Endodermal cell (in vitro differentiated cells): ENCODE data around the gene OBSCN. TPM values are rescaled to one million over a fixed set of nuclear protein-coding genes. Genes with fewer than 3 reads are reported as not detected.

ENCODE experiments used
- DNase-seq: peaks from one replicate; pipeline ENCODE4 v3.0.0-alpha.2; 2017
- H3K27ac ChIP-seq: 2 replicates; pipeline ENCODE4 v1.5.1; 2013; ENCODE audit warnings: mild to moderate bottlenecking, low read depth, low read length, moderate library complexity
- H3K27me3 ChIP-seq: 2 replicates; pipeline ENCODE4 v1.6.1; 2013; ENCODE audit warnings: mild to moderate bottlenecking, low read length, moderate library complexity; ENCODE audit not compliant: insufficient read depth, control insufficient read depth, poor library complexity, severe bottlenecking
- H3K36me3 ChIP-seq: 2 replicates; pipeline ENCODE4 v1.7.0; 2013; ENCODE audit warnings: mild to moderate bottlenecking, low read length, moderate library complexity; ENCODE audit not compliant: control insufficient read depth, insufficient read depth
- H3K4me1 ChIP-seq: one replicate; pipeline ENCODE4 v1.7.0; 2013; ENCODE audit warnings: low read length; ENCODE audit not compliant: control insufficient read depth, insufficient read depth
- H3K4me3 ChIP-seq: 2 replicates; pipeline ENCODE4 v1.5.1; 2013; ENCODE audit warnings: mild to moderate bottlenecking, low read length, moderate library complexity
- H3K9ac ChIP-seq: 2 replicates; pipeline ENCODE4 v1.6.1; 2013; ENCODE audit warnings: mild to moderate bottlenecking, low read length, moderate library complexity; ENCODE audit not compliant: poor library complexity, severe bottlenecking; ENCODE audit errors: extremely low read depth
- H3K9me3 ChIP-seq: 2 replicates; pipeline ENCODE4 v1.6.1; 2013; ENCODE audit warnings: mild to moderate bottlenecking, low read length, moderate library complexity; ENCODE audit not compliant: control insufficient read depth
- H3K27ac Mint-ChIP-seq: 2 replicates; pipeline ENCODE4 v1.8.0; 2020; ENCODE audit warnings: mixed read lengths
- H3K27me3 Mint-ChIP-seq: 2 replicates; pipeline ENCODE4 v1.8.0; 2021; ENCODE audit warnings: mild to moderate bottlenecking, mixed read lengths; ENCODE audit not compliant: insufficient read depth
- H3K36me3 Mint-ChIP-seq: 2 replicates; pipeline ENCODE4 v1.8.0; 2020; ENCODE audit warnings: low read depth, mixed read lengths
- H3K4me1 Mint-ChIP-seq: 2 replicates; pipeline ENCODE4 v1.8.0; 2020; ENCODE audit warnings: mixed read lengths
- H3K4me3 Mint-ChIP-seq: 2 replicates; pipeline ENCODE4 v1.8.0; 2020; ENCODE audit warnings: mild to moderate bottlenecking, moderate library complexity, mixed read lengths
- H3K9me3 Mint-ChIP-seq: 2 replicates; pipeline ENCODE4 v1.8.0; 2020; ENCODE audit warnings: mild to moderate bottlenecking, mixed read lengths
- CTCF ChIP-seq: fragments of 200-600 bp; sonication (generic); conservative IDR thresholded peaks from 2 replicates; pipeline ENCODE4 v1.5.0; 2021; ENCODE audit warnings: antibody characterized with exemption, mild to moderate bottlenecking
- WGBS, 2 experiments: methylation state at CpG; one replicate each; pipeline versions ENCODE4 v1.1.5 to v1.1.7; 2013; ENCODE audit warnings: missing lambda C conversion rate in 2 of 2, mixed read lengths in 1 of 2; ENCODE audit not compliant: insufficient coverage in 1 of 2, insufficient read length in 1 of 2; 5-methylcytosine and 5-hydroxymethylcytosine counted together
- total RNA-seq, 2 donors: library from RNA; stranded (reverse); fragmentation: NEBNext Ultra II Directional in 1 of 2; extraction: Animal tissue kit (Norgen Biotek cat#: 25700) in 1 of 2; gene quantifications; 2 replicates in 1 of 2; 3 replicates in 1 of 2; pipeline ENCODE4 v1.2.1, GENCODE V29; 2021

Gene OBSCN
- total RNA-seq, 2 donors from 2014 or later, result 53.7 to 68.9 TPM

- Mint-ChIP-seq H3K4me3 (no peak overlapping the region), H3K27me3 (no peaks in the 10 kb centered on the region), H3K27ac (no peak overlapping the region), H3K36me3 (peaks cover 23% of the 10 kb centered on the region), H3K9me3 (peaks cover 9% of the 10 kb centered on the region), H3K4me1 (no peaks in the 10 kb centered on the region)
- Histone ChIP-seq H3K4me3 (no peak overlapping the region), H3K27ac (no peak overlapping the region), H3K36me3 (no peaks in the 10 kb centered on the region), H3K27me3 (no peaks in the 10 kb centered on the region), H3K9ac (no peak overlapping the region), H3K9me3 (peaks cover 18% of the 10 kb centered on the region), H3K4me1 (no peaks in the 10 kb centered on the region)
- peak; percentile 65 for TF ChIP-seq CTCF
- 82 to 84% methylated on average over 4 to 8 of the region's 8 CpGs for WGBS, 2 experiments
- DNase-seq, result peak; percentile 68
Measured at GRCh38 chr1:228308628-228309325, 100.9 kb downstream of the OBSCN start.

- no peak overlapping the region for H3K4me3 ChIP-seq
- no peaks in the 10 kb centered on the region for H3K36me3 ChIP-seq
- Mint-ChIP-seq H3K9me3 (peaks cover 3% of the 10 kb centered on the region), H3K27me3 (no peaks in the 10 kb centered on the region), H3K36me3 (peaks cover 16% of the 10 kb centered on the region), H3K4me3 (no peak overlapping the region), H3K27ac (no peak overlapping the region), H3K4me1 (no peaks in the 10 kb centered on the region)
- peaks cover 18% of the 10 kb centered on the region for H3K9me3 ChIP-seq
- no peak overlapping the region for H3K9ac ChIP-seq
- WGBS, 2 experiments, result 82 to 87% methylated on average over 7 to 8 of the region's 8 CpGs
- no peak for DNase-seq
- no peaks in the 10 kb centered on the region for H3K4me1 ChIP-seq
- TF ChIP-seq CTCF, result no peak
- no peaks in the 10 kb centered on the region for H3K27me3 ChIP-seq
- no peak overlapping the region for H3K27ac ChIP-seq
Measured at GRCh38 chr1:228309326-228310067, 101.7 kb downstream of the OBSCN start.

GRCh38 chr1:228310162-228310792, 102.4 kb downstream of the OBSCN start:
- WGBS, 2 experiments, result 90 to 91% methylated on average over 3 of the region's 3 CpGs
- Histone ChIP-seq H3K9me3 (peaks cover 18% of the 10 kb centered on the region), H3K27me3 (no peaks in the 10 kb centered on the region), H3K4me1 (no peaks in the 10 kb centered on the region), H3K4me3 (no peak overlapping the region), H3K9ac (no peak overlapping the region), H3K36me3 (no peaks in the 10 kb centered on the region), H3K27ac (no peak overlapping the region)
- no peaks in the 10 kb centered on the region for H3K4me1 Mint-ChIP-seq
- no peaks in the 10 kb centered on the region for H3K27me3 Mint-ChIP-seq
- H3K4me3 Mint-ChIP-seq, result no peak overlapping the region
- H3K9me3 Mint-ChIP-seq, result no peaks in the 10 kb centered on the region
- TF ChIP-seq CTCF, result no peak
- H3K27ac Mint-ChIP-seq, result no peak overlapping the region
- H3K36me3 Mint-ChIP-seq, result peaks cover 8% of the 10 kb centered on the region
- no peak for DNase-seq
